IPS-NIHi7 (cell line): ENCODE measurements around the gene JAK2.

Experiments
- DNase-seq: peaks from one replicate; pipeline ENCODE4 v3.0.0; 2012; ENCODE audit warnings: mixed read lengths; ENCODE audit errors: extremely low spot score

Gene JAK2

DNA sequence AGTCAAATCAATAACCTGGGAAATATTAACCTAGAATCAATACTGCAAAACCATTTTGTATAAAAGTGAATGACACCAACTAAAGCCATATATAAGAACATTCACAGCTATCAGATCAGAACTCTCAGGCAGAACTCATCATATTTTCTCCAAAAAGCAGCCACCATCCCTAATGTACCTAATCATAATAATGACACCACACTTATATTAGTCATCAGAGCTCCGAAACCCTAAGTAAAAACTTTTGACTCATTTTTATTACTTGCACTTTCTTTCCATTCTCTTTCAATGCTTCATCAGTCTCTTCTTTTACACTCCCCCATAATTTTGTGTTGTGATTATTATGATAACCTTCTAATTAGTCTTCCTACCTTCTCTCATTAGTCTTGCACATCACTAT, 155.1 kb downstream of the JAK2 start:
- DNase-seq = no peak

GRCh38 chr9:5144217-5144616, 159.1 kb downstream of the JAK2 start:
- DNase-seq = no peak

- DNase-seq = no peak
Observed at GRCh38 chr9:5146241-5146640, 161.2 kb downstream of the JAK2 start.
